COLO829 (cell line): Measurements from ENCODE around the gene CABLES1.
"Not testable (repeated sequence)": the region's sequence is repeated elsewhere in the genome, so short reads cannot be mapped to it uniquely, and the experiment has no call there.

Source experiments
- DNase-seq: peaks from one replicate; pipeline ENCODE4 v3.0.0; 2012; ENCODE audit warnings: low spot score

The CABLES1 gene

GRCh38 chr18:23269068-23269467 lies 133.8 kb downstream of the CABLES1 start:
- not testable (repeated sequence) for DNase-seq

GRCh38 chr18:23269928-23270327 lies 134.6 kb downstream of the CABLES1 start:
- DNase-seq: no peak

- no peak for DNase-seq
These were observed 135.8 kb downstream of the CABLES1 start for GRCh38 chr18:23270986-23271680.

- DNase-seq: no peak
These were observed 137.4 kb downstream of the CABLES1 start for GRCh38 chr18:23272498-23273232.

- no peak for DNase-seq
These were observed 138.2 kb downstream of the CABLES1 start for GRCh38 chr18:23273443-23273966.

GRCh38 chr18:23274638-23275482 lies 139.6 kb downstream of the CABLES1 start:
- no peak for DNase-seq

- no peak for DNase-seq
These were observed 141.2 kb downstream of the CABLES1 start for GRCh38 chr18:23276451-23276850.

- DNase-seq: no peak
These were observed 142.1 kb downstream of the CABLES1 start for GRCh38 chr18:23277399-23277798.

- DNase-seq: no peak
These were observed 144.6 kb downstream of the CABLES1 start for GRCh38 chr18:23279931-23280330.

- no peak for DNase-seq
These were observed 145.6 kb downstream of the CABLES1 start for GRCh38 chr18:23280844-23281243.

- DNase-seq: peak; percentile 67
These were observed 146.5 kb downstream of the CABLES1 start for GRCh38 chr18:23281626-23282436.

GRCh38 chr18:23282437-23282781 lies 147.1 kb downstream of the CABLES1 start:
- DNase-seq: no peak

GRCh38 chr18:23283916-23284430 lies 148.7 kb downstream of the CABLES1 start:
- peak; percentile 31 for DNase-seq

GRCh38 chr18:23284629-23285028 lies 149.3 kb downstream of the CABLES1 start:
- no peak for DNase-seq

- DNase-seq: not testable (repeated sequence)
These were observed 150.3 kb downstream of the CABLES1 start for GRCh38 chr18:23285581-23285980.

GRCh38 chr18:23291456-23292205 lies 156.3 kb downstream of the CABLES1 start:
- no peak for DNase-seq

GRCh38 chr18:23300231-23300805 lies 165.0 kb downstream of the CABLES1 start:
- DNase-seq: no peak

- DNase-seq: no peak
These were observed 166.7 kb downstream of the CABLES1 start for GRCh38 chr18:23301972-23302371.

- DNase-seq: no peak
These were observed 167.2 kb downstream of the CABLES1 start for GRCh38 chr18:23302511-23302850.

- peak; percentile 22 for DNase-seq
These were observed 167.7 kb downstream of the CABLES1 start for GRCh38 chr18:23302851-23303527.
